ENCODE measurements around the gene NET1. TPM values are rescaled to one million over a fixed set of nuclear protein-coding genes. Genes with fewer than 3 reads are reported as not detected.
A peak's percentile ranks its signal among the peaks of the same experiment; 100 is the strongest.

NET1 gene
- total RNA-seq, 4 donors from 2014 or later, result 80.7 to 201 (median 139) TPM

- DNase-seq (ENCODE audit: low spot score) (no peak), ATAC-seq (ENCODE audit: low FRiP score) (no peak)
- TF ChIP-seq CTCF (IDR thresholded peaks at IDR 0.05), result no peak
These were observed 31.1 kb downstream of the NET1 start for GRCh38 chr10:5443429-5443828.

GRCh38 chr10:5445006-5445405, 32.6 kb downstream of the NET1 start:
- no peak for ATAC-seq (ENCODE audit: low FRiP score)
- no peak for TF ChIP-seq CTCF (IDR thresholded peaks at IDR 0.05)
- DNase-seq (ENCODE audit: low spot score), result no peak

GRCh38 chr10:5446390-5446926, 34.1 kb downstream of the NET1 start:
- peak; percentile 90 for ATAC-seq (ENCODE audit: low FRiP score)
- TF ChIP-seq CTCF (IDR thresholded peaks at IDR 0.05), result no peak

GRCh38 chr10:5447056-5447455, 34.7 kb downstream of the NET1 start:
- no peak for DNase-seq (ENCODE audit: low spot score)
- ATAC-seq (ENCODE audit: low FRiP score), result no peak
- no peak for TF ChIP-seq CTCF (IDR thresholded peaks at IDR 0.05)

More at GRCh38 chr10:5446390-5446926, 34.1 kb downstream of the NET1 start:
- DNase-seq (ENCODE audit: low spot score), result peak; percentile 89

GRCh38 chr10:5447611-5448071, 35.3 kb downstream of the NET1 start:
- no peak for ATAC-seq (ENCODE audit: low FRiP score)
- TF ChIP-seq CTCF (IDR thresholded peaks at IDR 0.05), result no peak
- DNase-seq (ENCODE audit: low spot score), result no peak

GRCh38 chr10:5448333-5449001, 36.1 kb downstream of the NET1 start:
- DNase-seq (ENCODE audit: low spot score) (no peak), ATAC-seq (ENCODE audit: low FRiP score) (no peak)
- no peak for TF ChIP-seq CTCF (IDR thresholded peaks at IDR 0.05)

GRCh38 chr10:5449227-5449626, 36.9 kb downstream of the NET1 start:
- DNase-seq (ENCODE audit: low spot score), result no peak
- no peak for TF ChIP-seq CTCF (IDR thresholded peaks at IDR 0.05)
- ATAC-seq (ENCODE audit: low FRiP score), result no peak

All from omental fat pad (tissue), 4 donors.